SK-N-SH (cell line): Measurements from ENCODE around the gene PARD3. TPM values are rescaled to one million over a fixed set of nuclear protein-coding genes. Genes with fewer than 3 reads are reported as not detected.

Source experiments
- CTCF ChIA-PET: fragments of 300-600, 350-600 bp; formaldehyde crosslinking; extraction: SDS; loops from one replicate; lab custom pipeline; 2021; lab: Yijun Ruan, JAX
- POLR2A ChIA-PET: fragments of 350-600 bp; sonication (Branson Sonifier 250); formaldehyde crosslinking; extraction: SDS; loops from one replicate; lab custom pipeline; 2020; ENCODE audit warnings: antibody characterized with exemption, inconsistent platforms; lab: Yijun Ruan, JAX
- DNase-seq: peaks from one replicate; pipeline ENCODE4 v3.0.0; 2012
- H2AFZ ChIP-seq: fragments of 200-600 bp; sonication (generic); 2 replicates; pipeline ENCODE4 v1.8.1; 2016; ENCODE audit warnings: antibody characterized with exemption, mild to moderate bottlenecking, low read depth
- H3F3A ChIP-seq: fragments of 200-600 bp; sonication (generic); replicated peaks from 2 replicates; pipeline ENCODE3; 2016; ENCODE audit warnings: antibody characterized with exemption, mild to moderate bottlenecking; ENCODE audit not compliant: insufficient read depth
- H3K27ac ChIP-seq, 2 experiments: fragments of 200-500 bp in 1 of 2; fragments of 200-600 bp in 1 of 2; sonication (Bioruptor generic) in 1 of 2; sonication (generic), shearing (Covaris generic) in 1 of 2; 2 replicates each; pipeline versions ENCODE4 v1.5.1 to v1.6.1; 2014 to 2016; ENCODE audit warnings: low read depth in 2 of 2, inconsistent platforms in 1 of 2, low read length in 1 of 2, mild to moderate bottlenecking in 1 of 2, mixed read lengths in 1 of 2
- H3K27me3 ChIP-seq: fragments of 200-600 bp; sonication (generic), shearing (Covaris generic); 2 replicates; pipeline ENCODE4 v1.6.1; 2016; ENCODE audit warnings: mixed run types; ENCODE audit not compliant: insufficient read depth
- H3K36me3 ChIP-seq, 2 experiments: fragments of 200-500 bp in 1 of 2; fragments of 200-600 bp in 1 of 2; sonication (Bioruptor generic) in 1 of 2; sonication (generic) in 1 of 2; replicated peaks in 1 of 2; 2 replicates each; pipeline versions ENCODE3 to v1.5.1; 2014 to 2016; ENCODE audit warnings: low read length in 1 of 2, mild to moderate bottlenecking in 1 of 2; ENCODE audit not compliant: insufficient read depth in 2 of 2, control insufficient read depth in 1 of 2
- H3K4me1 ChIP-seq, 2 experiments: fragments of 200-500 bp in 1 of 2; fragments of 200-600 bp in 1 of 2; sonication (Bioruptor generic) in 1 of 2; sonication (generic), shearing (Covaris generic) in 1 of 2; 2 replicates each; pipeline versions ENCODE4 v1.5.1 to v1.6.1; 2014 to 2016; ENCODE audit warnings: low read depth in 1 of 2, low read length in 1 of 2, mixed run types in 1 of 2; ENCODE audit not compliant: insufficient read depth in 2 of 2, control insufficient read depth in 1 of 2
- H3K4me2 ChIP-seq: fragments of 200-600 bp; sonication (generic), shearing (Covaris generic); 2 replicates; pipeline ENCODE4 v1.6.1; 2017; ENCODE audit warnings: mixed run types
- H3K4me3 ChIP-seq, 2 experiments: fragments of 200-500 bp in 1 of 2; fragments of 200-600 bp in 1 of 2; sonication (Bioruptor generic) in 1 of 2; sonication (generic), shearing (Covaris generic) in 1 of 2; 2 replicates each; pipeline versions ENCODE4 v1.5.1 to v1.8.1; 2014 to 2016; ENCODE audit warnings: low read depth in 2 of 2, inconsistent platforms in 1 of 2, low read length in 1 of 2, mild to moderate bottlenecking in 1 of 2, mixed read lengths in 1 of 2, moderate library complexity in 1 of 2
- H3K79me2 ChIP-seq: fragments of 200-600 bp; sonication (generic); 2 replicates; pipeline ENCODE4 v1.8.1; 2017; ENCODE audit warnings: mild to moderate bottlenecking; ENCODE audit not compliant: insufficient read depth
- H3K9ac ChIP-seq: fragments of 200-600 bp; sonication (generic); 2 replicates; pipeline ENCODE4 v1.6.1; 2017; ENCODE audit warnings: mixed run types
- H3K9me2 ChIP-seq: fragments of 200-600 bp; sonication (generic); 2 replicates; pipeline ENCODE4 v1.6.1; 2017; ENCODE audit warnings: mixed run types
- H3K9me3 ChIP-seq: fragments of 200-600 bp; sonication (generic); 2 replicates; pipeline ENCODE4 v1.6.1; 2017; ENCODE audit warnings: mixed run types, mild to moderate bottlenecking, moderate library complexity
- H4K20me1 ChIP-seq: fragments of 200-600 bp; sonication (generic); 2 replicates; pipeline ENCODE4 v1.6.1; 2017; ENCODE audit warnings: mild to moderate bottlenecking, mixed run types; ENCODE audit not compliant: insufficient read depth
- EP300 ChIP-seq, 2 experiments: IDR thresholded peaks; 2 replicates each; pipeline versions ENCODE4 v1.4.0 to v1.6.1; 2012; ENCODE audit warnings: borderline replicate concordance in 1 of 2, low read depth in 1 of 2, low read length in 1 of 2
- EZH2phosphoT487 ChIP-seq: fragments of 200-600 bp; sonication (generic); IDR thresholded peaks from 2 replicates; pipeline ENCODE4 v1.6.1; 2017; ENCODE audit warnings: low read depth, mixed run types, mild to moderate bottlenecking, antibody characterized with exemption, moderate library complexity, borderline replicate concordance
- FOSL2 ChIP-seq: IDR thresholded peaks from 2 replicates; pipeline ENCODE4 v1.4.0; 2012; ENCODE audit warnings: low read depth, mild to moderate bottlenecking, moderate library complexity, borderline replicate concordance
- GABPA ChIP-seq: IDR thresholded peaks from 2 replicates; pipeline ENCODE4 v1.4.0; 2012; ENCODE audit warnings: low read depth, mild to moderate bottlenecking
- GATA2 ChIP-seq: sonication (generic); formaldehyde crosslinking; IDR thresholded peaks from 2 replicates; pipeline ENCODE4 v1.5.0; 2020; ENCODE audit warnings: mild to moderate bottlenecking, missing genetic modification reagents
- MEF2A ChIP-seq: IDR thresholded peaks from 2 replicates; pipeline ENCODE4 v1.4.0; 2012; ENCODE audit warnings: low read depth, borderline replicate concordance
- NFIC ChIP-seq: IDR thresholded peaks from 2 replicates; pipeline ENCODE4 v1.4.0; 2012; ENCODE audit warnings: borderline replicate concordance
- POLR2AphosphoS5 ChIP-seq: IDR thresholded peaks from 2 replicates; pipeline ENCODE4 v1.6.1; 2012; ENCODE audit warnings: low read depth, low read length
- RAD21 ChIP-seq: IDR thresholded peaks from 2 replicates; pipeline ENCODE4 v1.6.1; 2012; ENCODE audit warnings: mild to moderate bottlenecking, low read length
- RCOR1 ChIP-seq: fragments of 150-350 bp; IDR thresholded peaks from 2 replicates; pipeline ENCODE4 v1.6.1; 2017; ENCODE audit warnings: antibody characterized with exemption, low read length
- REST ChIP-seq: IDR thresholded peaks from 2 replicates; pipeline ENCODE4 v1.6.1; 2012; ENCODE audit warnings: mild to moderate bottlenecking, low read depth, low read length, moderate library complexity
- RXRA ChIP-seq: IDR thresholded peaks from 2 replicates; pipeline ENCODE4 v1.4.0; 2012; ENCODE audit warnings: low read depth, mild to moderate bottlenecking, borderline replicate concordance
- SMC3 ChIP-seq: IDR thresholded peaks from 2 replicates; pipeline ENCODE4 v1.6.1; 2012; ENCODE audit warnings: low read depth, low read length, improper control_type of control experiment
- TAF1 ChIP-seq: IDR thresholded peaks from 2 replicates; pipeline ENCODE4 v1.6.1; 2012; ENCODE audit warnings: low read depth, mild to moderate bottlenecking, low read length, moderate library complexity, borderline replicate concordance
- TCF12 ChIP-seq: IDR thresholded peaks from 2 replicates; pipeline ENCODE4 v1.4.0; 2012
- USF2 ChIP-seq: fragments of 150-350 bp; IDR thresholded peaks from 2 replicates; pipeline ENCODE4 v1.6.1; 2017; ENCODE audit warnings: antibody characterized with exemption, low read length, low read depth, borderline replicate concordance
- ZBTB33 ChIP-seq: IDR thresholded peaks from 2 replicates; pipeline ENCODE4 v1.4.0; 2012; ENCODE audit warnings: low read depth, borderline replicate concordance
- WGBS: methylation state at CpG from one replicate; pipeline ENCODE4 v1.1.6; 2017; ENCODE audit warnings: low lambda C conversion rate; 5-methylcytosine and 5-hydroxymethylcytosine counted together
- polyA plus RNA-seq, 3 experiments: library from polyadenylated mRNA; depleted of rRNA; stranded (reverse); fragments of >200 nt; gene quantifications; 2 replicates each; pipeline ENCODE4 v1.2.3, GENCODE V29; 2012

Gene PARD3
- polyA plus RNA-seq, 1 of the 3 experiments (the other 2 are of a cell fraction), result 29.4 TPM

- ChIA-PET CTCF (interaction anchor here (0.8 to 1.7 kb wide), 4 partner anchors 21 to 93 kb away, joined by 3 to 4 read pairs (median 4); no protein-coding TSS in a partner anchor), POLR2A (no interaction called here)
- Histone ChIP-seq H3K9ac (no peak overlapping the region), H3F3A (peaks cover 5% of the 10 kb centered on the region), H3K9me3 (no peaks in the 10 kb centered on the region), H3K27me3 (no peaks in the 10 kb centered on the region), H3K79me2 (peaks cover 11% of the 10 kb centered on the region), H4K20me1 (no peaks in the 10 kb centered on the region), H3K4me2 (no peak overlapping the region), H3K9me2 (no peaks in the 10 kb centered on the region), H3K27ac (no peak overlapping the region), H3K4me3 (no peak overlapping the region), H3K4me1 (peaks cover 0 to 4% of the 10 kb centered on the region in 2 experiments; a peak in 2 of 4 replicates), H2AFZ (no peak overlapping the region), H3K36me3 (peaks cover 0 to 3% of the 10 kb centered on the region in 2 experiments)
- no peak for TF ChIP-seq EZH2phosphoT487
- TF ChIP-seq SMC3, result no peak
- TF ChIP-seq RCOR1, result no peak
- no peak for TF ChIP-seq ZBTB33
- TF ChIP-seq POLR2AphosphoS5, result no peak
- TF ChIP-seq FOSL2, result no peak
- no peak for TF ChIP-seq RXRA
- no peak for TF ChIP-seq RAD21
- DNase-seq, result no peak
Measured at GRCh38 chr10:34544400-34544799, 270.7 kb downstream of the PARD3 start.

- H3K4me1 ChIP-seq, result peaks cover 0 to 4% of the 10 kb centered on the region in 2 experiments; a peak in 2 of 4 replicates
- peaks cover 5% of the 10 kb centered on the region for H3F3A ChIP-seq
- TF ChIP-seq MEF2A, result no peak
- peak; percentile 67 for TF ChIP-seq RCOR1
- TF ChIP-seq FOSL2, result no peak
- no peak for TF ChIP-seq TAF1
- TF ChIP-seq EP300 (IDR thresholded peaks at IDR 0.05; ENCODE audit: borderline replicate concordance in 1 of 2, low read depth in 1 of 2, low read length in 1 of 2), result peak in 1 of 2 experiments; percentile 32; a peak in 1 of 4 replicates
- no peak for TF ChIP-seq REST
- peak; percentile 34; the same call in 1 of the 2 replicates for TF ChIP-seq GATA2 (CRISPR knock-in tag)
- no peak for TF ChIP-seq NFIC
- TF ChIP-seq GABPA, result no peak
- no peak for TF ChIP-seq TCF12
- TF ChIP-seq USF2, result no peak
- no peak overlapping the region for H2AFZ ChIP-seq
- no peaks in the 10 kb centered on the region for H3K27me3 ChIP-seq
- H3K4me3 ChIP-seq, result no peak overlapping the region
- H4K20me1 ChIP-seq, result no peaks in the 10 kb centered on the region
- H3K9me3 ChIP-seq, result no peaks in the 10 kb centered on the region
- ChIA-PET POLR2A (interaction anchor here (0.5 kb wide), 1 partner anchor 48 kb away, joined by 3 read pairs; no protein-coding TSS in a partner anchor), CTCF (interaction anchor here (0.8 to 1.7 kb wide), 9 partner anchors 20 to 1351 kb away, joined by 3 to 4 read pairs (median 3); no protein-coding TSS in a partner anchor)
- H3K9ac ChIP-seq, result no peak overlapping the region
- H3K79me2 ChIP-seq, result peaks cover 5% of the 10 kb centered on the region; the same call in 1 of the 2 replicates
- peak; percentile 10 for DNase-seq
- H3K36me3 ChIP-seq, result peaks cover 0 to 3% of the 10 kb centered on the region in 2 experiments
- 51% methylated on average over 2 of the region's 2 CpGs for WGBS
- H3K4me2 ChIP-seq, result no peak overlapping the region
- H3K9me2 ChIP-seq, result no peaks in the 10 kb centered on the region
- no peak overlapping the region for H3K27ac ChIP-seq
Measured at GRCh38 chr10:34543716-34544115, 271.4 kb downstream of the PARD3 start.
